HCT116 (cell line): ENCODE results near the gene TFCP2L1. TPM values are rescaled to one million over a fixed set of nuclear protein-coding genes. Genes with fewer than 3 reads are reported as not detected.

Experiments
- ATAC-seq: fragments of 200-7000 bp; cut with Tn5 transposase; 2 replicates; pipeline ENCODE4 v1.9.1; 2020; ENCODE audit warnings: mild to moderate bottlenecking, moderate library complexity
- BruUV-seq: library from RNA; stranded (reverse); fragments of 400-500 nt; replicated peaks from 2 replicates; lab custom pipeline; 2021; lab: Mats Ljungman, UMichigan
- CTCF ChIA-PET: fragments of 300-600 bp; sonication (Branson Sonifier 250); formaldehyde crosslinking; loops from one replicate; lab custom pipeline; 2021; ENCODE audit warnings: antibody characterized with exemption; lab: Charles Lee
- POLR2A ChIA-PET: fragments of 300-600, 350-600 bp; sonication (Branson Sonifier 250); formaldehyde crosslinking; loops from one replicate; lab custom pipeline; 2021; ENCODE audit warnings: antibody characterized with exemption; lab: Charles Lee
- RAD21 ChIA-PET, 2 experiments: fragments of 300-600 bp; sonication (Branson Sonifier 250); formaldehyde crosslinking; loops; one replicate each; lab custom pipeline; 2023; ENCODE audit warnings: low total read pairs in 2 of 2; ENCODE audit not compliant: uncharacterized antibody in 2 of 2, unreplicated experiment in 2 of 2, low non-redundant PET in 1 of 2; lab: Charles Lee
- DNase-seq: peaks from one replicate; pipeline ENCODE4 v3.0.0-alpha.2; 2010; ENCODE audit warnings: low read depth, low spot score
- H2AFZ ChIP-seq: fragments of 200-600 bp; shearing (Covaris generic), sonication (generic); 2 replicates; pipeline ENCODE4 v1.6.1; 2017; ENCODE audit warnings: low read depth, mixed run types, mixed read lengths, antibody characterized with exemption, low read length; ENCODE audit not compliant: poor library complexity, severe bottlenecking
- H3K27ac ChIP-seq: 2 replicates; pipeline ENCODE4 v1.5.1; 2012; ENCODE audit warnings: low read depth, low read length
- H3K27me3 ChIP-seq: fragments of 200-600 bp; sonication (generic); 2 replicates; pipeline ENCODE4 v1.6.1; 2016; ENCODE audit warnings: mixed run types, low read length, mixed read lengths; ENCODE audit not compliant: insufficient read depth
- H3K36me3 ChIP-seq, 2 experiments: fragments of 200-500 bp in 1 of 2; fragments of 200-600 bp in 1 of 2; sonication (Bioruptor generic) in 1 of 2; sonication (generic) in 1 of 2; 2 replicates each; pipeline versions ENCODE4 v1.5.1 to v1.6.1; 2014 to 2016; ENCODE audit warnings: low read length in 2 of 2, inconsistent platforms in 1 of 2, mixed read lengths in 1 of 2, mixed run types in 1 of 2; ENCODE audit not compliant: insufficient read depth in 2 of 2, control insufficient read depth in 1 of 2
- H3K4me1 ChIP-seq, 2 experiments: fragments of 200-600 bp in 1 of 2; sonication (generic) in 1 of 2; 2 replicates each; pipeline versions ENCODE4 v1.5.1 to v1.6.1; 2012 to 2017; ENCODE audit warnings: low read length in 2 of 2, inconsistent platforms in 1 of 2, mild to moderate bottlenecking in 1 of 2, mixed read lengths in 1 of 2, mixed run types in 1 of 2, moderate library complexity in 1 of 2; ENCODE audit not compliant: insufficient read depth in 2 of 2, control insufficient read depth in 1 of 2
- H3K4me2 ChIP-seq: fragments of 200-600 bp; sonication (generic); 2 replicates; pipeline ENCODE4 v1.6.1; 2017; ENCODE audit warnings: mixed run types, low read length, mixed read lengths
- H3K4me3 ChIP-seq, 2 experiments: fragments of 200-600 bp in 1 of 2; sonication (generic) in 1 of 2; replicated peaks in 1 of 2; 2 replicates each; pipeline ENCODE4 v1.5.1; 2011 to 2016; ENCODE audit warnings: low read length in 2 of 2, control low read depth in 1 of 2, low read depth in 1 of 2, mild to moderate bottlenecking in 1 of 2, mixed read lengths in 1 of 2, mixed run types in 1 of 2
- H3K79me2 ChIP-seq: fragments of 200-600 bp; sonication (generic); 2 replicates; pipeline ENCODE4 v1.6.1; 2017; ENCODE audit warnings: mild to moderate bottlenecking, mixed run types, low read length, moderate library complexity, mixed read lengths; ENCODE audit not compliant: insufficient read depth
- H3K9ac ChIP-seq: fragments of 200-600 bp; sonication (generic); 2 replicates; pipeline ENCODE4 v1.6.1; 2016; ENCODE audit warnings: low read length, mixed read lengths
- H3K9me2 ChIP-seq: fragments of 200-600 bp; sonication (generic), shearing (Covaris generic); 2 replicates; pipeline ENCODE4 v1.6.1; 2017; ENCODE audit warnings: mixed run types, mild to moderate bottlenecking, moderate library complexity; ENCODE audit not compliant: insufficient read depth
- H3K9me3 ChIP-seq, 2 experiments: fragments of 200-500 bp in 1 of 2; fragments of 200-600 bp in 1 of 2; sonication (Bioruptor generic) in 1 of 2; sonication (generic) in 1 of 2; 2 replicates each; pipeline ENCODE4 v1.6.1; 2014 to 2017; ENCODE audit warnings: low read length in 2 of 2, mixed read lengths in 2 of 2, inconsistent platforms in 1 of 2, low read depth in 1 of 2, mild to moderate bottlenecking in 1 of 2, mixed run types in 1 of 2, moderate library complexity in 1 of 2; ENCODE audit not compliant: control insufficient read depth in 1 of 2, insufficient read depth in 1 of 2
- H4K20me1 ChIP-seq: fragments of 200-600 bp; sonication (generic), shearing (Covaris generic); 2 replicates; pipeline ENCODE4 v1.6.1; 2017; ENCODE audit warnings: mixed run types, mild to moderate bottlenecking, moderate library complexity; ENCODE audit not compliant: insufficient read depth
- CBX3 ChIP-seq: IDR thresholded peaks from 2 replicates; pipeline ENCODE4 v1.6.1; 2012; ENCODE audit warnings: low read depth
- CEBPB ChIP-seq: IDR thresholded peaks from 2 replicates; pipeline ENCODE4 v1.6.1; 2012; ENCODE audit warnings: low read depth
- EZH2 ChIP-seq: fragments of 200-600 bp; sonication (generic); IDR thresholded peaks from 2 replicates; pipeline ENCODE4 v1.6.1; 2017; ENCODE audit warnings: antibody characterized with exemption, mixed run types
- EZH2phosphoT487 ChIP-seq: fragments of 200-600 bp; IDR thresholded peaks from 2 replicates; pipeline ENCODE4 v1.6.1; 2018; ENCODE audit warnings: antibody characterized with exemption, borderline replicate concordance
- FOSL1 ChIP-seq: IDR thresholded peaks from 2 replicates; pipeline ENCODE4 v1.6.1; 2012; ENCODE audit warnings: low read depth
- JUND ChIP-seq: IDR thresholded peaks from 2 replicates; pipeline ENCODE4 v1.6.1; 2012
- POLR2A ChIP-seq: IDR thresholded peaks from 2 replicates; pipeline ENCODE4 v1.7.0; 2011; ENCODE audit warnings: borderline replicate concordance; ENCODE audit not compliant: insufficient read depth, insufficient read length; ENCODE audit errors: extremely low read depth
- POLR2AphosphoS5 ChIP-seq: IDR thresholded peaks from 2 replicates; pipeline ENCODE4 v1.6.1; 2011; ENCODE audit warnings: mild to moderate bottlenecking, low read depth, low read length, moderate library complexity
- SP1 ChIP-seq: IDR thresholded peaks from 2 replicates; pipeline ENCODE4 v1.6.1; 2012; ENCODE audit warnings: low read depth
- ZBTB33 ChIP-seq: IDR thresholded peaks from 2 replicates; pipeline ENCODE4 v1.6.1; 2011; ENCODE audit warnings: mild to moderate bottlenecking, low read length, moderate library complexity; ENCODE audit not compliant: insufficient replicate concordance; ENCODE audit errors: extremely low read depth
- ZNF274 ChIP-seq: fragments of 200-500 bp; sonication (Bioruptor generic); IDR thresholded peaks from 2 replicates; pipeline ENCODE4 v1.6.1; 2014; ENCODE audit warnings: mild to moderate bottlenecking, low read depth, low read length, inconsistent platforms
- intact Hi-C: fragments of 100-400 bp; cut with micrococcal nuclease; formaldehyde crosslinking; loops from 2 replicates; pipeline ENCODE4 v1.10.0; 2022
- total RNA-seq: library from RNA; stranded (reverse); gene quantifications from one replicate; pipeline ENCODE4 v1.2.1, GENCODE V29; 2021; ENCODE audit not compliant: unreplicated experiment

TFCP2L1 gene
- total RNA-seq, 1 experiment from 2014 or later: 8.4 TPM

DNA sequence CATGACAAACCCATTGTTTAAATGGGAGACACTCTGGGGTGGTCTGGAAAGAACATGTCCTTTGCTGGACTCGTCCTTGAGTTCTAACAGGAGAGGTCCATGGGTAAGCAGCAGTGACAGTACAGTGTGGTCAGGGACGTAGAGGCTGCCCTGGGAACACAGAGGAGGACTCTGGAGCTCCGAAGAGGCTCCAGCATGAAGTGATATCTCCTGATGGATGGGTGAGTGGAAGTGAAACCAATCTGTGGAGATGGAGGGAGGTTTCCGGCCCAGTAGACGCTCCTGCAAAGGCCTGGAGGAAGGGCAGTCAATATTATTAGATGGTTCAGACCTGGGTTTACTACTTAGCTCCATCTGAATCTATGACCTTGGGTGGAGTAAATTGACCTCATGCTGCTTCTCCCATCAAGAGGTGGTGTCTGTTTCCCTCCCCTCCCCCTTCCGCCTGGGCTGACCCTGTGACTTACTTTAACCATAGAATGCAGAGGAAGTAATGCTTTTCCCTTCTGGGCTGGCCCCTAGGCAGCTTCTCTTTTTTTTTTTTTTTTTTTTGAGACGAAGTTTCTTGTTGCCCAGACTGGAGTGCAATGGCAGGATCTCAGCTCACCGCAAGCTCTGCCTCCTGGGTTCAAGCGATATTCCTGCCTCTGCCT lies 2.3 kb upstream of the TFCP2L1 start:
- CTCF ChIA-PET: interaction anchor here (1.5 kb wide), 1 partner anchor 10 kb away, joined by 4 read pairs; no protein-coding TSS in a partner anchor
- BruUV-seq: no TSS peak

More for the DNA sequence above, 2.3 kb upstream of the TFCP2L1 start:
- Histone ChIP-seq H3K36me3 (no peaks in the 10 kb centered on the region), H2AFZ (no peak overlapping the region), H3K4me2 (no peak overlapping the region), H3K9ac (no peak overlapping the region), H3K79me2 (0 out of 2 replicates have a peak, but pooled peaks cover 4% of the 10 kb centered on the region), H3K9me3 (no peaks in the 10 kb centered on the region), H3K27ac (no peak overlapping the region), H4K20me1 (no peaks in the 10 kb centered on the region), H3K27me3 (no peaks in the 10 kb centered on the region), H3K4me1 (peaks cover 0 to 25% of the 10 kb centered on the region in 2 experiments; a peak in 2 of 4 replicates), H3K4me3 (no peak overlapping the region), H3K9me2 (no peaks in the 10 kb centered on the region)
- DNase-seq (no peak), ATAC-seq (no peak)
- intact Hi-C loops: no loop called here
- no peak for TF ChIP-seq ZNF274
- no peak for TF ChIP-seq JUND
- no peak for TF ChIP-seq POLR2AphosphoS5
- TF ChIP-seq CEBPB: no peak
- TF ChIP-seq FOSL1: no peak
- TF ChIP-seq SP1: no peak
- no peak for TF ChIP-seq ZBTB33
- TF ChIP-seq EZH2: no peak
- TF ChIP-seq CBX3: no peak
- TF ChIP-seq POLR2A: no peak
- TF ChIP-seq EZH2phosphoT487: no peak
- ChIA-PET RAD21 (no interaction called here), POLR2A (no interaction called here)
